GM21381 (cell line): ENCODE data around the gene KIRREL2.

ENCODE experiments used
- ATAC-seq: cut with Tn5 transposase; IDR thresholded peaks from one replicate; pipeline ENCODE4 v1.9.1; 2021; ENCODE audit warnings: mild to moderate bottlenecking, moderate library complexity; ENCODE audit not compliant: unreplicated experiment

KIRREL2 gene

GRCh38 chr19:35844482-35845214 is 12.1 kb upstream of the KIRREL2 start:
- no peak for ATAC-seq

DNA sequence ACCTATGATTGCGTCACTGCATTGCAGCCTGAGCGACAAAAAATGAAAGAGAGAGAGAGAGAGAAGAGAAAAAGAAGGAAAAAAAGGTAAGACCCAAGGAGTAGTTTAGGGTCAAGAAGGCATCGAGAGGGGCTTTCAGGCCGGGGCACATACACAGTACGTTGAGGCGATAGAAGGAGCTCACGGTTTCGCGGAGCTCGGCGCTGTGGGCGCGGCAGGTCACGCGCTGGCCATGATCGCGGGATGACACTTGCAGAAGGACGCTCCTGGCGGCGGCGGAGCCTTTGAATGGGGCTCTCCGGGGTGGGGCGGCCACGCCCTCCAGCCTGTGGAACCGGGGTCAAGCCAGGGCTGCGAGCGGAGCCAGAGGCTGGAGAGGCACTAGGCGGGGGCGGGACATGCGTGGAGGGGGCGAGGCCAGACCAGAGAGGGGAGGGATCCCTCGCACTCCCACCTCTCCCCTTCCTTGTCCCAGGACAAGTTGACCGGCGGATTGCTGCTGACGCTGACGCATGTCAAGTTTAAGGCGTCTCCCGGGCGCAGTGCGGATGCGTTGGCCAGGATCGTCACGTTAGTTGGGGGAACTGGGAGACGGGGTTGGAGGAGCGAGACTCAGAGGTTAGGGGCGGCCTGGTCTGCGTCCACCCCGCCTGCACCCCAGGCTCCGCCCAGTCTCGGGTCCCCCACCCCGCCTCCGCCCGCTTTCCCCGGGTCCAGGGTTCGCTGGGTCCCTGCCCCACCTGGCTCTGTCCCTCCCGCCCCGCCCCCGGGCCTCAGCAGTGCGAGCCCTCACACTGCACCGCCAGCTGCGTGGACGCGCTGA is 11.3 kb upstream of the KIRREL2 start:
- ATAC-seq, result no peak

DNA sequence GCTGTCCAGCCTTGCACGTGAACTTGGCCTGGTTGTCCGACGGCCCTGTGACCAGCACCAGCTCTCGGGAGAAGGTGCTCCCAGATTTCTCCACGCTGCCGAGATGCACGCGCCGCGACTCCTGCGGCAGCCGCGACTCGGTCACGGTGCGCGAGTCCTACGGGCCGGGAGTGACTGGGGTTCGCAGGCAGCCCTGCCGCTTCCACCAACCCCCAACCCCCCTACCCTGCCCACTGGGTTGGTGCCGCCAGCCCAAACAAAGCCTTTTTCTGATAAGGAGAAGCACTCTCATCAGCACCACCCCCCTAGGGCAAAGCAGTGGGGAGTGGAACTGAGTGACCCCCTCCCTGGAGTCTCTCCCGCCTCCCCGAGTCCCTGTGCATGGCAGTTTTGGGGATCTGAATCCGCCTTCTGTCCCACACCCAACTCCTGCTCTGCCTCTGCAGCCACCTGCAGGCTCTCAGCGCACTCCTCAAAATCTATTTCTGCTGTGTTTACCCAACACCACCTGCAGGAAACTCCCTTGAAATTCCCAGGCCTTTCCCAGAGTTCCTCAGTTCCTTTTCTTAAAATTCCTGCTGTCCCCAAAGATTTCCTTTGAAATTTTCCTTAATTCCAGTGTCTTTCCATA is 10.6 kb upstream of the KIRREL2 start:
- no peak for ATAC-seq

- no peak for ATAC-seq
Measured at GRCh38 chr19:35847911-35848310, 8.8 kb upstream of the KIRREL2 start.

- no peak for ATAC-seq
Measured at GRCh38 chr19:35848486-35848885, 8.2 kb upstream of the KIRREL2 start.

GRCh38 chr19:35848919-35849505 is 7.7 kb upstream of the KIRREL2 start:
- ATAC-seq, result no peak

GRCh38 chr19:35851213-35852028 is 5.3 kb upstream of the KIRREL2 start:
- no peak for ATAC-seq

DNA sequence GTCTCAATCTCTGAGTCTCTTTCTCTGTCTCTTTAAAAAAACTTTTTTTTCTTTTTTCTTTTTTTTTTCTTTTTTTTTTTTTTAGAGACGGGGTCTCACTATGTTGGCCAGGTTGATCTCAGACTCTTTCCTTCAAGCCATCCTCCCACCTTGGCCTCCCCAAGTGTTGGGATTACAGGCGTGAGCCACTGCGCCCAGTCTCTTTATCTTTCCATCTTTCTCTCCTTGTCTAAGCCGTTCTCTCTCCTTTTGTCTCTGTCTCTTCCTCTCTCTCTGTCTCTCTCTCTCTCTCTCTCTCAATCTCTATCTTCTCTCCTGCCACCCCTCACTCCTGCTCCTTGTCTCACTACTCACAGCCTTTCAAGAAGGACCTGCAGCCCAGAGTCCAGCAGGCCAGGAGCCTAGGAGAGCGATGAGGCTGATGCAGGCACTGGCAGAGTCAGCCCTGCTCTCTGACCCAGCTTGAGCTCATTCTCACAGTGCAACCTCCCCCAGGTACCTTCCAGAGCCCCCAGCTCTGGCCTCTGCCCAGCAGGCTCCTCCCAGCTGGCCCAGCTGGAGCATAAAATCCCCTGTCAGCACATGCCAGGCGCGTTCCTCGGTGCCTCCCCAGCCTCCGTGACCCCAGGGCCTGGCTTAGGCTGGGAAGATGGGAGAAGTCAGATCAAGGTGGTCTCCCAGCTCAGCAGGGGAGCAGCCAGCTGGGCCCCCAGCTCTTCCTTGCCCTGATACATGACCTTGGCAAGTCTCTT is 4.5 kb upstream of the KIRREL2 start, which contains the start of gene NPHS1:
TSS of gene NPHS1 (minus strand) at position 476 of the 752 bp plus-strand sequence. CDS start 667 bp downstream, outside the sequence.
- ATAC-seq, result no peak

GRCh38 chr19:35853038-35853756 is 3.5 kb upstream of the KIRREL2 start:
- no peak for ATAC-seq

DNA sequence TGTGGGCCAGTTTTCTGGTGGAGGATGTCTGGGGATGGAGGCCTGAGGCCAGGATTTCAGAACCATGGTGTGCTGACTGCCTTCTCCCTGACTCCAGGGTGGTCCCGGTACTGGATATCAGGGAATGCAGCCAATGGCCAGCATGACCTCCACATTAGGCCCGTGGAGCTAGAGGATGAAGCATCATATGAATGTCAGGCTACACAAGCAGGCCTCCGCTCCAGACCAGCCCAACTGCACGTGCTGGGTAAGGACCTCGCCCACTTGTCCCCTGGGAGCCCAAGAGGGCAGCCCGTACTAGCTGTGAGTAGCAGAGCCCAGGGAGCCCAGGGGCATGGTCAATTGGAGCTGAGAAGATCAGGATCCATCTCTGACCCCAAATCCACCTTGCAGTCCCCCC is 1.6 kb downstream of the KIRREL2 start:
- ATAC-seq, result no peak

DNA sequence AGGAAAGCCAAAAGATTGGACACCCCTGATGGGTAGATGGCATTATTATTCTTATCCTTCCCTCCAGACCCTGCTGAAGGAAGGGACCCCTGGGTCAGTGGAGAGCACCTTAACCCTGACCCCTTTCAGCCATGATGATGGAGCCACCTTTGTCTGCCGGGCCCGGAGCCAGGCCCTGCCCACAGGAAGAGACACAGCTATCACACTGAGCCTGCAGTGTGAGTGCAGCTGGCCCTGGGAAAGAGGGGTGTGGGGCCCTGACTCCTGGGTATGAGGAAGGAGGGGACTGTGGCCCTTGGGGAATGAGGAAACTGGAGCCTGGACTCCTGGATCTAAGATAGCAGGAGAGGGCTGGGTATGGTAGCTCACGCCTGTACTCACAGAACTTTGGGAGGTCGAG is 2.7 kb downstream of the KIRREL2 start:
- no peak for ATAC-seq

DNA sequence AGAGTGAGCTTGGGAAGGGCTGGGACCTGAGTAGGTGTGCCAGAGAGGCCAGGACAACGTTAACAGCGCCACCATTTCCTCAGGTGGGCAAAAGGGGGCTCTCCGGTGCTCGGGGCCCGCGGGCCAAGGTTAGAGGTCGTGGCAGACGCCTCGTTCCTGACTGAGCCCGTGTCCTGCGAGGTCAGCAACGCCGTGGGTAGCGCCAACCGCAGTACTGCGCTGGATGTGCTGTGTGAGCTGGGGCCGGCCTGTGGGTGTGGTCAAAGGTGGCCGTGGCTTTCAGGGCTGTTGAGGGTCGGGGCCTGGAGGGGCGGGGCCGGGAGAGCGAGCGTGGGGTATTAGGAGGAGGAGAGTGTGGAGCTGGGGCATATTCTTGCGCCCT is 3.7 kb downstream of the KIRREL2 start:
- no peak for ATAC-seq

DNA sequence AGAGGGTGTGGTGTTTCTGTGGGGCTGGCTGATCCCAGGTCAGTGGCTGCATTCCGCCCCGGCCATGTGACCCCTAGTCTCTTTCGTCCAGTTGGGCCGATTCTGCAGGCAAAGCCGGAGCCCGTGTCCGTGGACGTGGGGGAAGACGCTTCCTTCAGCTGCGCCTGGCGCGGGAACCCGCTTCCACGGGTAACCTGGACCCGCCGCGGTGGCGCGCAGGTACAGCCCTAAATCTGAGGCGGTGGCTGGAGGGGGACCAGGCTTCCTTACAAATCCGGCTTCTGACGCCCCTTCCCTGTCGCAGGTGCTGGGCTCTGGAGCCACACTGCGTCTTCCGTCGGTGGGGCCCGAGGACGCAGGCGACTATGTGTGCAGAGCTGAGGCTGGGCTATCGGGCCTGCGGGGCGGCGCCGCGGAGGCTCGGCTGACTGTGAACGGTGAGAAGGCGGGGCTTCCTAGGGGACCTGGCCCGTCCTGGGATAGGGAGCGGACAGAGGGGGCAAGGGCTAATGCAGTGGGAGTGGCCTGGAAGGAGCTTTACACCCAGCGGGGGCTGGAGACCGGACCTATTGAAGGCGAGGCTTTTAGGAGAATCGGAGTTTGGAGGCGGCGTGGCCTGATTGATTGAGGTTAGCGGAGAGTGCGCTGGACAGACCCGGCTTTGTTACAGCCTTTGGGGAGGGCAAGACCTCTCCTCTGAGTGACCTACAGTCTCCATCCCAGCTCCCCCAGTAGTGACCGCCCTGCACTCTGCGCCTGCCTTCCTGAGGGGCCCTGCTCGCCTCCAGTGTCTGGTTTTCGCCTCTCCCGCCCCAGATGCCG is 4.3 kb downstream of the KIRREL2 start:
- no peak for ATAC-seq

GRCh38 chr19:35861640-35862160 is 5.0 kb downstream of the KIRREL2 start:
- ATAC-seq, result no peak

DNA sequence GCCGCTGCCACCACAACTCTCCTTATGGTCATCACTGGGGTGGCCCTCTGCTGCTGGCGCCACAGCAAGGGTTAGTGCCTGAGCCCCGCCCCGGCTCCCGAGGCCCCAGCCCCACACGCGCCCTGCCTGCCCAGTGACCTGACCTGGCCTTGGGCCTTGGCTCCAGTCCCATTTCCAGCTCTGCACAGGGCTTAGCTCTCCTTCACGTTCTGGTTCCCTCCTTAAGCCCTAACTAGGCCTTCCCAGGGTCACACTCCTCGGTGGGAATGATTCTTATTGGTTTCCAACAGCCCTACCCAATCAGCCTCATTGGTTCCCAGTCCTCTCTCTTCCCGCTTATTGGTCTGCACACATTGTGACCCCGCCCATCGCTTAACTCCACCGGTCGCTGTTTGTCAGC is 5.8 kb downstream of the KIRREL2 start:
- no peak for ATAC-seq

DNA sequence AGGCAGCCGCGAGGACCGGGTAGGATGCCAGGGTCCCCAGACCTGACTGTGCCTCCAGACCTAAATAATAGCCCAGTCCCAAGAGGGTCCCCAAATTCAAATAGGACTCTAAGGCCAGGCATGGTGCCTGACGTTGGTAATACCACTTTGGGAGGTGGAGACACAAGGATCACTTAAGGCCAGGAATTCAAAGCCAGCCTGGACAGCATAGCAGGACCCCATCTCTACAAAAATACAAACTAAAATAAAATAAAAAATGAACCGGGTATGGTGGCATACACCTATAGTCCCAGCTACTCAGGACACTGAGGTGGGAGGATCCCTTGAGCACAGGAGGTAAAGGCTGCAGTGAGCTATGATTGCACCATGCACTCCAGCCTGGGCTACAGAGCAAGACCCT is 6.3 kb downstream of the KIRREL2 start:
- no peak for ATAC-seq

GRCh38 chr19:35868172-35868822 is 11.6 kb downstream of the KIRREL2 start, which contains the start of gene APLP1:
APLP1 (plus strand) TSS chr19:35868574; CDS start chr19:35868637, 63 bp downstream.
- peak; percentile 63 for ATAC-seq
